ENCODE measurements around the gene SPATA2.

Gene SPATA2

GRCh38 chr20:49880177-49880576 lies 35.2 kb downstream of the SPATA2 start:
- Histone ChIP-seq H3K4me2 (ENCODE audit: low read depth, low read length, poor library complexity, severe bottlenecking) (no peak overlapping the region), H2AFZ (ENCODE audit: low read length) (no peak overlapping the region), H3K36me3 (ENCODE audit: insufficient read depth, low read length) (peaks cover 23% of the 10 kb centered on the region; the same call in 1 of the 2 replicates), H4K20me1 (ENCODE audit: insufficient read depth, low read length, poor library complexity, severe bottlenecking) (no peaks in the 10 kb centered on the region), H3F3A (ENCODE audit: low read depth) (no peaks in the 10 kb centered on the region), H3K9me3 (ENCODE audit: insufficient read depth, low read depth, low read length) (no peaks in the 10 kb centered on the region), H3K9me2 (replicated peaks; ENCODE audit: low read depth, low read length) (no peaks in the 10 kb centered on the region), H3K79me2 (ENCODE audit: insufficient read depth, low read length) (no peaks in the 10 kb centered on the region), H3K4me3 (ENCODE audit: low read length, poor library complexity, severe bottlenecking) (no peak overlapping the region), H3K9ac (ENCODE audit: low read depth, low read length, poor library complexity, severe bottlenecking) (no peak overlapping the region), H3K27me3 (ENCODE audit: insufficient read depth, low read length, poor library complexity, severe bottlenecking) (no peaks in the 10 kb centered on the region), H3K4me1 (ENCODE audit: insufficient read depth, low read length, poor library complexity, severe bottlenecking) (no peaks in the 10 kb centered on the region)
- TF ChIP-seq EZH2phosphoT487 (IDR thresholded peaks at IDR 0.05; ENCODE audit: borderline replicate concordance) (no peak), CTCF (conservative IDR thresholded peaks at IDR 0.05; ENCODE audit: low read length) (no peak)

GRCh38 chr20:49878977-49879376 lies 36.4 kb downstream of the SPATA2 start:
- TF ChIP-seq CTCF (conservative IDR thresholded peaks at IDR 0.05; ENCODE audit: low read length) = no peak
- TF ChIP-seq EZH2phosphoT487 (IDR thresholded peaks at IDR 0.05; ENCODE audit: borderline replicate concordance) = no peak
- Histone ChIP-seq H3F3A (ENCODE audit: low read depth) (no peaks in the 10 kb centered on the region), H3K9me3 (ENCODE audit: insufficient read depth, low read depth, low read length) (no peaks in the 10 kb centered on the region), H2AFZ (ENCODE audit: low read length) (no peak overlapping the region), H4K20me1 (ENCODE audit: insufficient read depth, low read length, poor library complexity, severe bottlenecking) (no peaks in the 10 kb centered on the region), H3K4me1 (ENCODE audit: insufficient read depth, low read length, poor library complexity, severe bottlenecking) (no peaks in the 10 kb centered on the region), H3K27me3 (ENCODE audit: insufficient read depth, low read length, poor library complexity, severe bottlenecking) (no peaks in the 10 kb centered on the region), H3K9ac (ENCODE audit: low read depth, low read length, poor library complexity, severe bottlenecking) (no peak overlapping the region), H3K4me3 (ENCODE audit: low read length, poor library complexity, severe bottlenecking) (no peak overlapping the region), H3K36me3 (ENCODE audit: insufficient read depth, low read length) (peaks cover 12% of the 10 kb centered on the region; the same call in 1 of the 2 replicates), H3K79me2 (ENCODE audit: insufficient read depth, low read length) (no peaks in the 10 kb centered on the region), H3K4me2 (ENCODE audit: low read depth, low read length, poor library complexity, severe bottlenecking) (no peak overlapping the region), H3K9me2 (replicated peaks; ENCODE audit: low read depth, low read length) (no peaks in the 10 kb centered on the region)

GRCh38 chr20:49877386-49877921 lies 37.9 kb downstream of the SPATA2 start:
- H3K36me3 ChIP-seq (ENCODE audit: insufficient read depth, low read length) = peaks cover 5% of the 10 kb centered on the region; the same call in 1 of the 2 replicates
- no peak overlapping the region for H2AFZ ChIP-seq (ENCODE audit: low read length)
- no peaks in the 10 kb centered on the region for H3K4me1 ChIP-seq (ENCODE audit: insufficient read depth, low read length, poor library complexity, severe bottlenecking)
- TF ChIP-seq EZH2phosphoT487 (IDR thresholded peaks at IDR 0.05; ENCODE audit: borderline replicate concordance) = no peak
- TF ChIP-seq CTCF (conservative IDR thresholded peaks at IDR 0.05; ENCODE audit: low read length) = no peak
- no peaks in the 10 kb centered on the region for H3K9me2 ChIP-seq (replicated peaks; ENCODE audit: low read depth, low read length)
- no peaks in the 10 kb centered on the region for H4K20me1 ChIP-seq (ENCODE audit: insufficient read depth, low read length, poor library complexity, severe bottlenecking)
- no peak overlapping the region for H3K4me2 ChIP-seq (ENCODE audit: low read depth, low read length, poor library complexity, severe bottlenecking)
- H3K9me3 ChIP-seq (ENCODE audit: insufficient read depth, low read depth, low read length) = no peaks in the 10 kb centered on the region
- no peak overlapping the region for H3K4me3 ChIP-seq (ENCODE audit: low read length, poor library complexity, severe bottlenecking)
- H3F3A ChIP-seq (ENCODE audit: low read depth) = no peaks in the 10 kb centered on the region
- H3K9ac ChIP-seq (ENCODE audit: low read depth, low read length, poor library complexity, severe bottlenecking) = no peak overlapping the region
- no peaks in the 10 kb centered on the region for H3K79me2 ChIP-seq (ENCODE audit: insufficient read depth, low read length)
- no peaks in the 10 kb centered on the region for H3K27me3 ChIP-seq (ENCODE audit: insufficient read depth, low read length, poor library complexity, severe bottlenecking)
